ENCODE measurements around the gene PIGM.

Gene PIGM

GRCh38 chr1:160004425-160004824 is 27.4 kb downstream of the PIGM start:
- Histone ChIP-seq H3K79me2 (ENCODE audit: insufficient read depth, low read depth) (no peaks in the 10 kb centered on the region), H3K27ac (no peak overlapping the region), H2AFZ (ENCODE audit: low read depth) (no peak overlapping the region), H3K4me1 (ENCODE audit: low read depth, poor library complexity, severe bottlenecking) (no peaks in the 10 kb centered on the region), H3K4me2 (no peak overlapping the region), H4K20me1 (ENCODE audit: insufficient read depth) (no peaks in the 10 kb centered on the region), H3K36me3 (ENCODE audit: insufficient read depth) (no peaks in the 10 kb centered on the region), H3K4me3 (IDR thresholded peaks at IDR 0.05; ENCODE audit: insufficient read depth, low read depth, low read length) (no peak overlapping the region), H3K27me3 (ENCODE audit: insufficient read depth, low read depth) (no peaks in the 10 kb centered on the region), H3K9ac (no peak overlapping the region)
- no peak for TF ChIP-seq CTCF (conservative IDR thresholded peaks at IDR 0.05; ENCODE audit: low read depth, low read length)

DNA sequence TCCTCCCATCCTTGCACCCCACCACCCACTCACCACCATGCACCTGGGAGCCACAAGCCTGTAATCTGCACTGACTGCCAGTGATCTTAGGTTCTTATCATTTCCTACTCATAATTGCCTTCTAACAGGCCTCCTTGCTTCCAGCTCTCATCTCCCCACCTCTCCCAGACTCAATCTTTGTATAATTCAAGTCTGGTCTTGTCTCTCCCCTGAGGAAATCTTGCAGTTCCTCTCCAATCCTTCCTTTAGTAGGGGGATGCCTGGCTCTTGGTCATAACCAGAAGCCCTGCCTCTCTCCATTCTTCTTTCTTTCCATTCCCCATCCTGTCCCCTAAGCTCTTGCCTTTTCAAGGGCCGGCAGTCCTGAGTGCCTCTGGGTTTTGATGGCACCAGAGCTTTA is 27.8 kb downstream of the PIGM start:
- TF ChIP-seq CTCF (conservative IDR thresholded peaks at IDR 0.05; ENCODE audit: low read depth, low read length), result no peak
- Histone ChIP-seq H3K4me1 (ENCODE audit: low read depth, poor library complexity, severe bottlenecking) (no peaks in the 10 kb centered on the region), H3K4me3 (IDR thresholded peaks at IDR 0.05; ENCODE audit: insufficient read depth, low read depth, low read length) (no peak overlapping the region), H4K20me1 (ENCODE audit: insufficient read depth) (no peaks in the 10 kb centered on the region), H2AFZ (ENCODE audit: low read depth) (no peak overlapping the region), H3K27ac (no peak overlapping the region), H3K79me2 (ENCODE audit: insufficient read depth, low read depth) (no peaks in the 10 kb centered on the region), H3K27me3 (ENCODE audit: insufficient read depth, low read depth) (no peaks in the 10 kb centered on the region), H3K9ac (no peak overlapping the region), H3K36me3 (ENCODE audit: insufficient read depth) (no peaks in the 10 kb centered on the region), H3K4me2 (no peak overlapping the region)

DNA sequence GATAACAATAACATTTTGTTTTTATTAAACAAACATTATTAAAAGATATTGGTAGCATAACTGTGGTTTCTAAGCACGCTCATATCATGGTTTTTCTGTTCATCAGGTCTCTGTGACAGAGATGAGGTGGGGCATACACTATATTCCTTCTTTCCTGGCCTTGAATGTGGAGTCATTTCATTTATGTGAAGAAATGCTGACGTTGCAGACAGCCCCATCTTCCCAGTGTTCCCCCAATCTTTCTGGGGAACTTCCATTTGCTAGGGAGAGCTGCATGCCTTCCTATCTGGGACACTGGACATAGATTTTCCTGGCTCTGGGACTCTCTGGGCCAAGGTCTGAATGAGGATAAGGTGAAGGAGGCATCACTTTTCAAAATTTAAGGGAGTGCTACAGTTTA is 30.4 kb downstream of the PIGM start:
- TF ChIP-seq CTCF (conservative IDR thresholded peaks at IDR 0.05; ENCODE audit: low read depth, low read length), result no peak
- H3K36me3 ChIP-seq (ENCODE audit: insufficient read depth), result no peaks in the 10 kb centered on the region
- no peak overlapping the region for H3K4me3 ChIP-seq (IDR thresholded peaks at IDR 0.05; ENCODE audit: insufficient read depth, low read depth, low read length)
- H3K9ac ChIP-seq, result no peak overlapping the region
- H3K4me2 ChIP-seq, result no peak overlapping the region
- H3K79me2 ChIP-seq (ENCODE audit: insufficient read depth, low read depth), result no peaks in the 10 kb centered on the region
- no peaks in the 10 kb centered on the region for H3K4me1 ChIP-seq (ENCODE audit: low read depth, poor library complexity, severe bottlenecking)
- no peak overlapping the region for H2AFZ ChIP-seq (ENCODE audit: low read depth)
- no peaks in the 10 kb centered on the region for H4K20me1 ChIP-seq (ENCODE audit: insufficient read depth)
- H3K27me3 ChIP-seq (ENCODE audit: insufficient read depth, low read depth), result no peaks in the 10 kb centered on the region
- H3K27ac ChIP-seq, result no peak overlapping the region

DNA sequence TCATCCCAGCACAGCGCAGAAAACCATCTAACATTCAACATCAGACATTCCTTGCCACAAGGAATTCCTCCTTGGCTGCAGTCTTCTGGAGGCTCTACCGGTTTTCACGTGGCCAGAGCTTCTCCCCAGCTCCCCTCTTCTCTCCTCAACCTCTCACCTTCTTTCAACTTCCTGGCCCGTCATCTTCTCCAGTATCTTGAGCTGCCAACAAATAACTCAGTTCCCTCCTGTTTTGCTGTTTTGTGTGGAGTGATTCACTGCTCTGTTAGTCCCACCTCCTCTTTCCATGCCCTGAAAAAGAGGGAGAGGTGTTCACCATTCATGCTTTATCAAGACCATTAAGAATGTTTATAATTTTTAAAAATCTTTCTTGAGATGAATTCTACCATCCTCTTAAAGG is 32.6 kb downstream of the PIGM start:
- H2AFZ ChIP-seq (ENCODE audit: low read depth), result no peak overlapping the region
- no peak overlapping the region for H3K4me2 ChIP-seq

More for the DNA sequence above, 32.6 kb downstream of the PIGM start:
- Histone ChIP-seq H3K9ac (no peak overlapping the region), H4K20me1 (ENCODE audit: insufficient read depth) (no peaks in the 10 kb centered on the region), H3K27ac (no peak overlapping the region), H3K79me2 (ENCODE audit: insufficient read depth, low read depth) (no peaks in the 10 kb centered on the region), H3K4me3 (IDR thresholded peaks at IDR 0.05; ENCODE audit: insufficient read depth, low read depth, low read length) (no peak overlapping the region), H3K36me3 (ENCODE audit: insufficient read depth) (no peaks in the 10 kb centered on the region), H3K27me3 (ENCODE audit: insufficient read depth, low read depth) (no peaks in the 10 kb centered on the region), H3K4me1 (ENCODE audit: low read depth, poor library complexity, severe bottlenecking) (no peaks in the 10 kb centered on the region)
- TF ChIP-seq CTCF (conservative IDR thresholded peaks at IDR 0.05; ENCODE audit: low read depth, low read length), result no peak

All from KMS-11 (cell line).